HepG2 (cell line): ENCODE data around the gene DALRD3. TPM values are rescaled to one million over a fixed set of nuclear protein-coding genes. Genes with fewer than 3 reads are reported as not detected.

Experiments
- ATAC-seq: fragments of 200-7000 bp; cut with Tn5 transposase; 3 replicates; pipeline ENCODE4 v1.9.1; 2020; ENCODE audit warnings: mild to moderate bottlenecking, moderate library complexity
- BruUV-seq: library from RNA; stranded (reverse); fragments of 400-500 nt; replicated peaks from 2 replicates; lab custom pipeline; 2021; lab: Mats Ljungman, UMichigan
- CTCF ChIA-PET: fragments of 300-600 bp; formaldehyde crosslinking; extraction: SDS; loops from one replicate; lab custom pipeline; 2021; ENCODE audit warnings: low total read pairs, inconsistent platforms, low intra/inter-chr PET ratio; lab: Yijun Ruan, JAX
- POLR2A ChIA-PET: fragments of 350-600 bp; sonication (Branson Sonifier 250); formaldehyde crosslinking; loops from one replicate; lab custom pipeline; 2020; ENCODE audit warnings: antibody characterized with exemption, inconsistent platforms; lab: Yijun Ruan, JAX
- DNase-seq: peaks from one replicate; pipeline ENCODE4 v3.0.0-alpha.2; 2015; ENCODE audit warnings: low spot score
- FAIRE-seq: peaks from 3 replicates; lab custom pipeline; 2011; peaks lifted over from hg19 to GRCh38; lab: Jason Lieb, UNC
- H2AFZ ChIP-seq: one replicate; pipeline ENCODE4 v1.6.1; 2011; ENCODE audit warnings: low read length, inconsistent platforms
- H3K27ac ChIP-seq: fragments of 300-600 bp; 3 replicates; pipeline ENCODE4 v1.8.0; 2011; ENCODE audit warnings: mixed run types, mild to moderate bottlenecking, mixed read lengths, low read length, inconsistent platforms; ENCODE audit not compliant: insufficient read depth; ENCODE audit errors: extremely low read length
- H3K27me3 ChIP-seq, 2 experiments: fragments of 200-600 bp in 1 of 2; 2 replicates in 1 of 2; 3 replicates in 1 of 2; pipeline versions ENCODE4 v1.6.0 to v1.8.0; 2011; ENCODE audit warnings: low read length in 2 of 2, mild to moderate bottlenecking in 2 of 2, moderate library complexity in 2 of 2, inconsistent platforms in 1 of 2; ENCODE audit not compliant: insufficient read depth in 2 of 2, control insufficient read depth in 1 of 2
- H3K36me3 ChIP-seq, 2 experiments: fragments of 200-600 bp in 1 of 2; replicated peaks in 1 of 2; 2 replicates in 1 of 2; 3 replicates in 1 of 2; pipeline versions ENCODE4 v1.5.1 to v1.8.0; 2011; ENCODE audit warnings: low read length in 2 of 2, inconsistent platforms in 1 of 2; ENCODE audit not compliant: insufficient read depth in 2 of 2, control insufficient read depth in 1 of 2
- H3K4me1 ChIP-seq: 2 replicates; pipeline ENCODE4 v1.5.1; 2012; ENCODE audit warnings: low read length, inconsistent platforms; ENCODE audit not compliant: insufficient read depth
- H3K4me2 ChIP-seq: 2 replicates; pipeline ENCODE4 v1.6.0; 2011; ENCODE audit warnings: low read depth, low read length, inconsistent platforms
- H3K4me3 ChIP-seq, 3 experiments: fragments of 200-600 bp in 1 of 3; sonication (generic), shearing (Covaris generic) in 1 of 3; replicated peaks in 1 of 3; 2 replicates each; pipeline ENCODE4 v1.5.1; 2011 to 2016; ENCODE audit warnings: low read length in 3 of 3, inconsistent platforms in 2 of 3, low read depth in 2 of 3, mild to moderate bottlenecking in 2 of 3, control low read depth in 1 of 3, mixed read lengths in 1 of 3; ENCODE audit not compliant: insufficient read depth in 1 of 3
- H3K79me2 ChIP-seq: one replicate; pipeline ENCODE4 v1.6.1; 2011; ENCODE audit warnings: low read length, inconsistent platforms; ENCODE audit not compliant: insufficient read depth
- H3K9ac ChIP-seq: 2 replicates; pipeline ENCODE4 v1.6.0; 2011; ENCODE audit warnings: mild to moderate bottlenecking, low read depth, low read length, inconsistent platforms; ENCODE audit not compliant: insufficient read depth
- H3K9me3 ChIP-seq: 2 replicates; pipeline ENCODE4 v1.5.1; 2012; ENCODE audit warnings: mild to moderate bottlenecking, low read length
- H4K20me1 ChIP-seq: 2 replicates; pipeline ENCODE4 v1.6.0; 2011; ENCODE audit warnings: inconsistent platforms, mild to moderate bottlenecking, low read length, moderate library complexity; ENCODE audit not compliant: insufficient read depth
- ATAD3A ChIP-seq: sonication (generic); formaldehyde crosslinking; IDR thresholded peaks from 2 replicates; pipeline ENCODE4 v1.4.0; 2020; ENCODE audit warnings: missing genetic modification reagents
- HDAC1 ChIP-seq: sonication (generic); formaldehyde crosslinking; IDR thresholded peaks from 2 replicates; pipeline ENCODE4 v1.5.1; 2020; ENCODE audit warnings: mild to moderate bottlenecking, missing genetic modification reagents
- JARID2 ChIP-seq: sonication (generic); formaldehyde crosslinking; IDR thresholded peaks from 2 replicates; pipeline ENCODE4 v1.8.1; 2023; ENCODE audit warnings: missing genetic modification reagents, inconsistent platforms; ENCODE audit not compliant: insufficient replicate concordance
- MXI1 ChIP-seq: IDR thresholded peaks from 3 replicates; pipeline ENCODE4 v1.6.1; 2012; ENCODE audit warnings: low read depth, low read length, inconsistent platforms, borderline replicate concordance
- NFE2 ChIP-seq: sonication (generic); formaldehyde crosslinking; IDR thresholded peaks from 2 replicates; pipeline ENCODE4 v1.4.0; 2020; ENCODE audit warnings: missing genetic modification reagents
- POLR2AphosphoS2 ChIP-seq: IDR thresholded peaks from 2 replicates; pipeline ENCODE4 v1.6.1; 2011; ENCODE audit warnings: low read depth, low read length, improper control_type of control experiment
- POLR2AphosphoS5 ChIP-seq: IDR thresholded peaks from 2 replicates; pipeline ENCODE4 v1.6.1; 2012; ENCODE audit warnings: low read depth, low read length
- RFX3 ChIP-seq: IDR thresholded peaks from 2 replicates; pipeline ENCODE4 v1.6.1; 2016; ENCODE audit warnings: missing biosample characterization, missing genetic modification reagents
- SKI ChIP-seq: fragments of 450-650 bp; IDR thresholded peaks from one replicate; pipeline ENCODE4 v1.6.1; 2018; ENCODE audit warnings: mild to moderate bottlenecking; ENCODE audit not compliant: partially characterized antibody
- TP53 ChIP-seq: sonication (generic); formaldehyde crosslinking; conservative IDR thresholded peaks from 2 replicates; pipeline ENCODE4 v1.4.0; 2020; ENCODE audit warnings: missing genetic modification reagents
- ZFP41 ChIP-seq: sonication (generic); formaldehyde crosslinking; IDR thresholded peaks from 2 replicates; pipeline ENCODE4 v1.4.0; 2020; ENCODE audit warnings: mild to moderate bottlenecking, missing genetic modification reagents, borderline replicate concordance
- ZNF101 ChIP-seq: sonication (generic); formaldehyde crosslinking; IDR thresholded peaks from 2 replicates; pipeline ENCODE4 v1.4.0; 2020; ENCODE audit warnings: mild to moderate bottlenecking, low read depth, missing genetic modification reagents, borderline replicate concordance
- ZNF12 ChIP-seq: sonication (generic); formaldehyde crosslinking; IDR thresholded peaks from 2 replicates; pipeline ENCODE4 v1.5.0; 2020; ENCODE audit warnings: missing genetic modification reagents
- ZNF225 ChIP-seq: sonication (generic); formaldehyde crosslinking; IDR thresholded peaks from 2 replicates; pipeline ENCODE4 v1.4.0; 2020; ENCODE audit warnings: mild to moderate bottlenecking, missing genetic modification reagents
- ZNF317 ChIP-seq: sonication (generic); formaldehyde crosslinking; IDR thresholded peaks from 2 replicates; pipeline ENCODE4 v1.5.0; 2020; ENCODE audit warnings: mild to moderate bottlenecking, missing genetic modification reagents
- ZNF644 ChIP-seq: IDR thresholded peaks from 2 replicates; pipeline ENCODE4 v1.6.1; 2016; ENCODE audit warnings: low read depth
- ZNF737 ChIP-seq: sonication (generic); formaldehyde crosslinking; IDR thresholded peaks from 2 replicates; pipeline ENCODE4 v1.5.0; 2020; ENCODE audit warnings: missing genetic modification reagents, mild to moderate bottlenecking, borderline replicate concordance
- ZNF747 ChIP-seq: sonication (generic); formaldehyde crosslinking; IDR thresholded peaks from 2 replicates; pipeline ENCODE4 v1.8.1; 2023; ENCODE audit warnings: missing genetic modification reagents, mild to moderate bottlenecking, borderline replicate concordance
- WGBS: methylation state at CpG from one replicate; pipeline ENCODE4 v1.1.6; 2017; ENCODE audit warnings: low lambda C conversion rate; 5-methylcytosine and 5-hydroxymethylcytosine counted together
- in situ Hi-C: cut with HindIII; loops from 2 replicates; pipeline ENCODE4 v1.10.0; 2017; ENCODE audit warnings: low pct_unique_long_range_greater_than_20kb; ENCODE audit not compliant: extremely low pct_ligation_motif_present
- intact Hi-C: fragments of 100-400 bp; cut with micrococcal nuclease; formaldehyde crosslinking; loops from one replicate; pipeline ENCODE4 v1.10.0; 2022; ENCODE audit not compliant: unreplicated experiment
- polyA plus RNA-seq, 8 experiments: library from polyadenylated mRNA; depleted of rRNA in 3 of 8; stranded (reverse) in 7 of 8; unstranded in 1 of 8; fragments of >200 nt; fragmentation: Illumina TruSeq in 4 of 8; extraction: Trizol in 4 of 8; gene quantifications; 2 replicates each; pipeline versions ENCODE4 v1.2.1 to v1.2.3, GENCODE V29; 2011 to 2016; ENCODE audit warnings: low read depth in 4 of 8, missing spikeins in 1 of 8, mixed read lengths in 1 of 8; ENCODE audit not compliant: insufficient read depth in 1 of 8
- total RNA-seq, 5 experiments: library from RNA; depleted of rRNA; stranded (reverse); fragments of >200 nt; fragmentation: Illumina TruSeq; extraction: Trizol; gene quantifications; 2 replicates each; pipeline ENCODE4 v1.2.3, GENCODE V29; 2016; ENCODE audit warnings: low read depth in 1 of 5
- TF ChIP-seq, protein P1 (sequence below): IDR thresholded peaks from 2 replicates; pipeline ENCODE4 v1.6.1; 2016; ENCODE audit warnings: missing genetic modification reagents, missing compliant biosample characterization
- TF ChIP-seq, protein P2 (sequence below): sonication (generic); formaldehyde crosslinking; IDR thresholded peaks from 2 replicates; pipeline ENCODE4 v1.9.0; 2021; ENCODE audit warnings: missing genetic modification reagents, borderline replicate concordance
- TF ChIP-seq, protein P3 (sequence below): fragments of 450-650 bp; IDR thresholded peaks from 2 replicates; pipeline ENCODE4 v1.6.1; 2017

DALRD3 gene
- total and polyA plus RNA-seq, 2 of the 13 experiments (the other 11 are each of a cell fraction or from before 2014, with no cell fraction given) = 19.9 to 36.5 TPM

DNA sequence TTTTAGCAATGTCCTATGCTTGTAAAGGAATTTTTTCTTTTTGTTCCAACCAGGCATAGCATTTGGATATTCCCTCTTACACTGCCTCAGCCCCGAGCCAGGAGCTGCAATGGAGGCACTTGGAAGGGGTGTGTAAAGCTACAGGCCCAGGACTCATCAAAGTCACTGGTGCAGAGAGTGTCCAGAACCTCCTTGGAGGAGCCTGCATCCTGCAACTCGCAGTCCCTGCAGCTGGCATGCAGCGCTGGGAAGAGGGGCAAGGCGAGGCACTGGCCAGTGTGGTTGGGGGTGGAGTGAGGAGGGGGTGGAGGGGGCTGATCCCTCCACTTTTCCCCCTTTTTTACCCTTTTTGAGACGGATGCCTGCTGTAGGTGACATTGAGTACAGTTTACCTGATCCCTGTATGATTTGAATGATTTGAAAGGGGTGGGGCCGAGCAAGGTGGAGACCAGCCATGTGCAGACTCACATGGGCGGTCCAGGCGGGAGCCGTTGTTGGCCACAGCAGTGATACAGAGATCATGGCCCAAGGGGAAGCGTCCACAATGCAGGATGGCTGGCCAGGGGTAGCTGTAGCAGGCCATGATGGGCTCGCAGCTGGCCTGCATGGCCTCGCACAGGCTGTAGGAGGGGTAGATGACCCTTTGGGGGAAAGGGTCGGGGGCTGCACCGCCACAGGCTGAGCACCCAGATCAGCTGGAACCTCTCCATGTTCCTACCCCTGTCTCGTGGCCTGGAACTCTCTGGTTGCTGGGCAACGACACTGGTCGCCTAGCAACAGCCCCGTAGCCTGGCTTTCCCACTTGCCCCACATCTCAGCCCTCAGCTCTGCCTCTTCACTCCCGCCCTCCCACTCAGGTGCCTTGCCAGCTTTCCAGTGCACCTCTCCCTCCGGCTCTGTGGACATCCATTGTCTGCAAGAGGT is 20.4 kb downstream of the DALRD3 start:
- no TSS peak for BruUV-seq
- no peak overlapping the region for H3K27ac ChIP-seq
- H3K4me3 ChIP-seq = peak overlapping the region in 1 of 3 experiments; percentile 22; a peak in 1 of 6 replicates
- H2AFZ ChIP-seq = no peak overlapping the region
- ATAC-seq = peak; percentile 13
- no peaks in the 10 kb centered on the region for H3K9me3 ChIP-seq
- H3K36me3 ChIP-seq = no peaks in the 10 kb centered on the region
- no peak for DNase-seq
- 32% methylated on average over 13 of the region's 20 CpGs for WGBS
- FAIRE-seq = no peak
- no peaks in the 10 kb centered on the region for H3K27me3 ChIP-seq
- H3K9ac ChIP-seq = no peak overlapping the region
- intact Hi-C loops = no loop called here
- no peaks in the 10 kb centered on the region for H4K20me1 ChIP-seq
- peak overlapping the region; percentile 59 for H3K4me2 ChIP-seq
- in situ Hi-C loops = no loop called here
- H3K79me2 ChIP-seq = no peaks in the 10 kb centered on the region
- POLR2A ChIA-PET = interaction anchor here (0.9 to 2.9 kb wide), 4 partner anchors 9 to 135 kb away, joined by 3 to 26 read pairs (median 6); partner anchors contain the start of genes IMPDH2, LAMB2, NDUFAF3 and WDR6
- H3K4me1 ChIP-seq = peaks cover 61% of the 10 kb centered on the region
- CTCF ChIA-PET = no interaction called here
- TF ChIP-seq ZNF101 (CRISPR knock-in tag) (no peak), MXI1 (peak; percentile 12; the same call in 1 of the 3 replicates), ZFP41 (CRISPR knock-in tag) (no peak), SKI (no peak), ZNF747 (no peak), JARID2 (CRISPR knock-in tag) (no peak), ZNF644 (no peak), NFE2 (CRISPR knock-in tag) (no peak), HDAC1 (no peak), ZNF12 (CRISPR knock-in tag) (no peak), ZNF737 (no peak), POLR2AphosphoS5 (no peak), ATAD3A (no peak), ZNF225 (CRISPR knock-in tag) (peak; percentile 40; the same call in 1 of the 2 replicates), RFX3 (CRISPR knock-in tag) (peak; percentile 63), TP53 (CRISPR knock-in tag) (no peak), ZNF317 (CRISPR knock-in tag) (no peak), POLR2AphosphoS2 (no peak)
- TF ChIP-seq, protein P1, sequence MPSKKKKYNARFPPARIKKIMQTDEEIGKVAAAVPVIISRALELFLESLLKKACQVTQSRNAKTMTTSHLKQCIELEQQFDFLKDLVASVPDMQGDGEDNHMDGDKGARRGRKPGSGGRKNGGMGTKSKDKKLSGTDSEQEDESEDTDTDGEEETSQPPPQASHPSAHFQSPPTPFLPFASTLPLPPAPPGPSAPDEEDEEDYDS = no peak
- TF ChIP-seq, protein P2, sequence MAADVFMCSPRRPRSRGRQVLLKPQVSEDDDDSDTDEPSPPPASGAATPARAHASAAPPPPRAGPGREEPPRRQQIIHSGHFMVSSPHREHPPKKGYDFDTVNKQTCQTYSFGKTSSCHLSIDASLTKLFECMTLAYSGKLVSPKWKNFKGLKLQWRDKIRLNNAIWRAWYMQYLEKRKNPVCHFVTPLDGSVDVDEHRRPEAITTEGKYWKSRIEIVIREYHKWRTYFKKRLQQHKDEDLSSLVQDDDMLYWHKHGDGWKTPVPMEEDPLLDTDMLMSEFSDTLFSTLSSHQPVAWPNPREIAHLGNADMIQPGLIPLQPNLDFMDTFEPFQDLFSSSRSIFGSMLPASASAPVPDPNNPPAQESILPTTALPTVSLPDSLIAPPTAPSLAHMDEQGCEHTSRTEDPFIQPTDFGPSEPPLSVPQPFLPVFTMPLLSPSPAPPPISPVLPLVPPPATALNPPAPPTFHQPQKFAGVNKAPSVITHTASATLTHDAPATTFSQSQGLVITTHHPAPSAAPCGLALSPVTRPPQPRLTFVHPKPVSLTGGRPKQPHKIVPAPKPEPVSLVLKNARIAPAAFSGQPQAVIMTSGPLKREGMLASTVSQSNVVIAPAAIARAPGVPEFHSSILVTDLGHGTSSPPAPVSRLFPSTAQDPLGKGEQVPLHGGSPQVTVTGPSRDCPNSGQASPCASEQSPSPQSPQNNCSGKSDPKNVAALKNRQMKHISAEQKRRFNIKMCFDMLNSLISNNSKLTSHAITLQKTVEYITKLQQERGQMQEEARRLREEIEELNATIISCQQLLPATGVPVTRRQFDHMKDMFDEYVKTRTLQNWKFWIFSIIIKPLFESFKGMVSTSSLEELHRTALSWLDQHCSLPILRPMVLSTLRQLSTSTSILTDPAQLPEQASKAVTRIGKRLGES (CRISPR knock-in tag) = no peak
- TF ChIP-seq, protein P3, sequence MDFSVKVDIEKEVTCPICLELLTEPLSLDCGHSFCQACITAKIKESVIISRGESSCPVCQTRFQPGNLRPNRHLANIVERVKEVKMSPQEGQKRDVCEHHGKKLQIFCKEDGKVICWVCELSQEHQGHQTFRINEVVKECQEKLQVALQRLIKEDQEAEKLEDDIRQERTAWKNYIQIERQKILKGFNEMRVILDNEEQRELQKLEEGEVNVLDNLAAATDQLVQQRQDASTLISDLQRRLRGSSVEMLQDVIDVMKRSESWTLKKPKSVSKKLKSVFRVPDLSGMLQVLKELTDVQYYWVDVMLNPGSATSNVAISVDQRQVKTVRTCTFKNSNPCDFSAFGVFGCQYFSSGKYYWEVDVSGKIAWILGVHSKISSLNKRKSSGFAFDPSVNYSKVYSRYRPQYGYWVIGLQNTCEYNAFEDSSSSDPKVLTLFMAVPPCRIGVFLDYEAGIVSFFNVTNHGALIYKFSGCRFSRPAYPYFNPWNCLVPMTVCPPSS = no peak
